Measurements from ENCODE around the gene SP7.
"Not testable (repeated sequence)": the region's sequence is repeated elsewhere in the genome, so short reads cannot be mapped to it uniquely, and the experiment has no call there.

SP7 gene

GRCh38 chr12:53302903-53303302, 33.3 kb downstream of the SP7 start:
- DNase-seq, result no peak
- intact Hi-C loops (cut with DNase I; ENCODE audit: low total_unique reads), result no loop called here
- no peak for TF ChIP-seq CTCF (IDR thresholded peaks at IDR 0.05)
- H3K4me1 ChIP-seq, result peaks cover 3 to 36% (median 25%) of the 10 kb centered on the region in 4 donors
- no peak overlapping the region for H3K4me3 ChIP-seq
- no peak overlapping the region for H3K27ac ChIP-seq
- H3K9me3 ChIP-seq, result no peaks in the 10 kb centered on the region
- peaks cover 47 to 72% (median 49%) of the 10 kb centered on the region in 3 donors for H3K36me3 ChIP-seq
- H3K27me3 ChIP-seq, result no peaks in the 10 kb centered on the region

GRCh38 chr12:53300187-53300586, 36.0 kb downstream of the SP7 start:
- Histone ChIP-seq H3K27me3 (no peaks in the 10 kb centered on the region), H3K27ac (peak overlapping the region; percentile 64 to 65), H3K4me3 (peak overlapping the region; percentile 71 to 87), H3K4me1 (peaks cover 3 to 57% (median 41%) of the 10 kb centered on the region in 4 donors), H3K36me3 (peaks cover 22 to 50% (median 23%) of the 10 kb centered on the region in 3 donors), H3K9me3 (no peaks in the 10 kb centered on the region)
- TF ChIP-seq CTCF (IDR thresholded peaks at IDR 0.05), result no peak
- no peak for DNase-seq
- intact Hi-C loops (cut with DNase I; ENCODE audit: low total_unique reads), result no loop called here

GRCh38 chr12:53299454-53300180, 36.5 kb downstream of the SP7 start, which contains the start of gene MYG1:
Gene MYG1, plus strand, starts transcription at chr12:53299695. Its CDS starts 43 bp downstream, at chr12:53299738.
- peak in 1 of 2 experiments; percentile 21 for TF ChIP-seq CTCF (IDR thresholded peaks at IDR 0.05)
- H3K4me1 ChIP-seq, result peaks cover 3 to 62% (median 46%) of the 10 kb centered on the region in 4 donors
- H3K27ac ChIP-seq, result peak within 1 kb of the TSS; percentile 64 to 65
- no peaks in the 10 kb centered on the region for H3K9me3 ChIP-seq
- H3K4me3 ChIP-seq, result peak within 1 kb of the TSS; percentile 71 to 87
- DNase-seq, result peak; percentile 80 to 91
- intact Hi-C loops (cut with DNase I; ENCODE audit: low total_unique reads), result no loop called here
- H3K36me3 ChIP-seq, result peaks cover 21 to 47% (median 21%) of the 10 kb centered on the region in 3 donors
- no peaks in the 10 kb centered on the region for H3K27me3 ChIP-seq

GRCh38 chr12:53299101-53299453, 37.1 kb downstream of the SP7 start:
- no peaks in the 10 kb centered on the region for H3K27me3 ChIP-seq
- H3K4me3 ChIP-seq, result peak overlapping the region; percentile 71 to 87
- no peak for DNase-seq
- peak overlapping the region; percentile 64 to 65 for H3K27ac ChIP-seq
- intact Hi-C loops (cut with DNase I; ENCODE audit: low total_unique reads), result no loop called here
- H3K36me3 ChIP-seq, result peaks cover 21 to 42% (median 21%) of the 10 kb centered on the region in 3 donors
- no peak for TF ChIP-seq CTCF (IDR thresholded peaks at IDR 0.05)
- peaks cover 3 to 63% (median 49%) of the 10 kb centered on the region in 4 donors for H3K4me1 ChIP-seq
- no peaks in the 10 kb centered on the region for H3K9me3 ChIP-seq

- intact Hi-C loops (cut with DNase I; ENCODE audit: low total_unique reads), result no loop called here
- no peaks in the 10 kb centered on the region for H3K27me3 ChIP-seq
- peaks cover 16 to 32% (median 19%) of the 10 kb centered on the region in 3 donors for H3K36me3 ChIP-seq
- H3K4me3 ChIP-seq, result no peak overlapping the region
- no peak for DNase-seq
- no peak overlapping the region for H3K27ac ChIP-seq
- H3K4me1 ChIP-seq, result peaks cover 3 to 63% (median 49%) of the 10 kb centered on the region in 4 donors
- H3K9me3 ChIP-seq, result no peaks in the 10 kb centered on the region
- no peak for TF ChIP-seq CTCF (IDR thresholded peaks at IDR 0.05)
These were observed 38.0 kb downstream of the SP7 start for GRCh38 chr12:53298164-53298563.

- H3K27me3 ChIP-seq; intact Hi-C loops (cut with DNase I; ENCODE audit: low total_unique reads); H3K27ac ChIP-seq; H3K9me3 ChIP-seq; H3K4me3 ChIP-seq; DNase-seq: not testable (repeated sequence)
- Histone ChIP-seq H3K4me1 (peaks cover 0 to 57% (median 45%) of the 10 kb centered on the region in 4 donors), H3K36me3 (peaks cover 7 to 22% (median 9%) of the 10 kb centered on the region in 3 donors)
These were observed 39.0 kb downstream of the SP7 start for GRCh38 chr12:53297106-53297505.

All from tibial artery (tissue), 4 donors.